Natural killer cell (primary cell): ENCODE data around the gene CRLF3. TPM values are rescaled to one million over a fixed set of nuclear protein-coding genes. Genes with fewer than 3 reads are reported as not detected.
"Not testable (repeated sequence)": the region's sequence is repeated elsewhere in the genome, so short reads cannot be mapped to it uniquely, and the experiment has no call there.

ENCODE experiments used
- ATAC-seq, 3 donors: fragments of 150-1000 bp in 2 of 3; fragments of 200-7000 bp in 1 of 3; cut with Tn5 transposase; 1 replicate in 1 of 3; 2 replicates in 2 of 3; pipeline ENCODE4 v1.10.0; 2021; ENCODE audit warnings: mild to moderate bottlenecking in 2 of 3, moderate library complexity in 2 of 3
- DNase-seq, 2 donors: peaks; one replicate each; pipeline versions ENCODE4 v3.0.0 to v3.0.0-alpha.2; 2013 to 2021; ENCODE audit warnings: mixed read lengths in 1 of 2
- H3K27ac ChIP-seq: one replicate; pipeline ENCODE4 v1.5.1; 2013; ENCODE audit warnings: mild to moderate bottlenecking, low read length
- H3K27me3 ChIP-seq: one replicate; pipeline ENCODE4 v1.6.1; 2013; ENCODE audit warnings: low read length; ENCODE audit not compliant: control insufficient read depth, insufficient read depth
- H3K36me3 ChIP-seq: one replicate; pipeline ENCODE4 v1.6.1; 2013; ENCODE audit warnings: low read length; ENCODE audit not compliant: control insufficient read depth, insufficient read depth
- H3K4me1 ChIP-seq: one replicate; pipeline ENCODE4 v1.6.1; 2013; ENCODE audit warnings: low read length; ENCODE audit not compliant: control insufficient read depth, insufficient read depth
- H3K4me3 ChIP-seq: one replicate; pipeline ENCODE4 v1.5.1; 2013; ENCODE audit warnings: low read length
- H3K9me3 ChIP-seq: one replicate; pipeline ENCODE4 v1.6.1; 2013; ENCODE audit warnings: low read length; ENCODE audit not compliant: control insufficient read depth, insufficient read depth
- H3K27ac Mint-ChIP-seq, 2 donors: one replicate each; pipeline ENCODE4 v1.8.0; 2022; ENCODE audit warnings: mild to moderate bottlenecking in 2 of 2, mixed read lengths in 2 of 2, moderate library complexity in 1 of 2
- H3K27me3 Mint-ChIP-seq, 2 donors: one replicate each; pipeline ENCODE4 v1.8.0; 2022; ENCODE audit warnings: low read depth in 2 of 2, mixed read lengths in 2 of 2
- H3K36me3 Mint-ChIP-seq: one replicate; pipeline ENCODE4 v1.8.0; 2022; ENCODE audit warnings: mixed read lengths
- H3K4me1 Mint-ChIP-seq, 2 donors: one replicate each; pipeline ENCODE4 v1.8.0; 2022; ENCODE audit warnings: mixed read lengths in 2 of 2
- H3K4me3 Mint-ChIP-seq: one replicate; pipeline ENCODE4 v1.8.0; 2022; ENCODE audit warnings: mild to moderate bottlenecking, moderate library complexity, mixed read lengths
- H3K9me3 Mint-ChIP-seq, 2 donors: one replicate each; pipeline ENCODE4 v1.8.0; 2022; ENCODE audit warnings: mixed read lengths in 2 of 2
- CTCF ChIP-seq: fragments of 200-600 bp; IDR thresholded peaks from one replicate; pipeline ENCODE4 v1.8.0; 2022; ENCODE audit warnings: antibody characterized with exemption
- WGBS: methylation state at CpG from one replicate; pipeline ENCODE4 v1.1.7; 2013; ENCODE audit warnings: missing lambda C conversion rate; ENCODE audit not compliant: insufficient coverage; 5-methylcytosine and 5-hydroxymethylcytosine counted together
- intact Hi-C: fragments of 100-400 bp; cut with micrococcal nuclease; formaldehyde crosslinking; loops from one replicate; pipeline ENCODE4 v1.14.2; 2022
- total RNA-seq, 4 donors: library from RNA; stranded (reverse); fragments of 120-200 nt in 1 of 4; gene quantifications; one replicate each; pipeline versions ENCODE4 v1.2.3 to v1.2.4, GENCODE V29; 2013 to 2022

CRLF3 gene
- total RNA-seq, 3 donors from 2014 or later (not counting 1 experiment from before 2014, with no cell fraction given) = 49.0 to 89.0 (median 62.2) TPM

DNA sequence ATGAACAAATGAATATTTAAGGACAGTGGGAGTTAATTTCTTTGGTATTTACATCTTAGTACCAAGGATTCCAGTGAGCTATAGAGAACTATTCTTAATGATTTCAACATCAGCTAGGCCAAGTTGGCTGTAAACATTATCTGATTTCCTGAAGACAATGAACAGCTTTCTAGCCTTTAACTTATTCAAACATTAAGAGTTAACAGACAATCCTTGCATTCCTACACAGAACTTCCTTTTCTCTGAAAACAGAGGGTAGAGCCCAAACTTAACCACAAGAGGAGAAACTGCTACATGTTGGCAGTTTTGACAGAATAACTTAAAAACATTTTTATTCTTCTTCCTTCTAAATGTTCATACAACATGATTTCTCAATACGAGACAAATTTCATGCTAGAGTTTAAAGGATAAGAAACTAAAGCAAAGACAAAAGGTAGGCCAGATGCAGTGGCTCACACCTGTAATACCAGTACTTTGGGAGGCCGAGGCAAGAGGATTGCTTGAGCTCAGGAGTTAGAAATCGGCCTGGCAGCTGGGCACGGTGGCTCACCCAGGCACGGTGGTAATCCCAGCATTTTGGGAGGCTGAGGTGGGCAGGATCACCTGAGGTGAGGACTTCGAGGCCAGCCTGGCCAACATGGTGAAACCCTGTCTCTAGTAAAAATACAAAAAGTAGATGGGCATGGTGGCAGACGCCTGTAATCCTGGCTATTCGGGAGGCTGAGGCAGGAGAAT is 4.4 kb downstream of the CRLF3 start:
- Mint-ChIP-seq H3K27ac (peak overlapping the region; percentile 88 to 94), H3K4me1 (peaks cover 49 to 55% of the 10 kb centered on the region in 2 donors), H3K4me3 (peak overlapping the region; percentile 94), H3K36me3 (no peaks in the 10 kb centered on the region), H3K9me3 (no peaks in the 10 kb centered on the region), H3K27me3 (no peaks in the 10 kb centered on the region)
- no peaks in the 10 kb centered on the region for H3K27me3 ChIP-seq
- peak overlapping the region; percentile 34 for H3K27ac ChIP-seq
- WGBS = 36% methylated on average over 8 of the region's 8 CpGs
- peaks cover 47% of the 10 kb centered on the region for H3K4me1 ChIP-seq
- TF ChIP-seq CTCF = no peak
- ATAC-seq (no peak), DNase-seq (no peak)
- H3K36me3 ChIP-seq = peaks cover 3% of the 10 kb centered on the region
- no peaks in the 10 kb centered on the region for H3K9me3 ChIP-seq
- intact Hi-C loops = loop anchor here (5.0 to 10.0 kb wide), 2 partner anchors 88 to 345 kb away; partner anchors contain the start of gene GOSR1
- no peak overlapping the region for H3K4me3 ChIP-seq

DNA sequence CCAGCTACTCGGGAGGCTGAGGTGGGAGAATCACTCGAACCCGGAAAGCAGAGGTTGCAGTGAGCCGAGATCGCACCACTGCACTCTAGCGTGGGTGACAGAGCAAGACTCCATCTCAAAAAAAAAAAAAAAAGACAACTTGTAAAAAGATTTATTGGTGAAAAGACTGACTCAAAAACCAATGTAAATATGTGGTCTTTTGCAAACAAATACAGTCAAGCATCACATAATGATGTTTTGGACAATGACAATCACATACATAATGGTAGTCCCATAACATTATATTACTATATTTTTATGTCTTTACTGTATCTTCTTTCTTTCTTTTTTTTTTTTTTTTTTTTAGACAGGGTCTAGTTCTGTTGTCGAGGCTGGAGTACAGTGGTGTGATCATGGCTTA is 8.3 kb downstream of the CRLF3 start:
- Mint-ChIP-seq H3K9me3 (no peaks in the 10 kb centered on the region), H3K4me1 (peaks cover 40 to 42% of the 10 kb centered on the region in 2 donors), H3K4me3 (no peak overlapping the region), H3K36me3 (no peaks in the 10 kb centered on the region), H3K27me3 (no peaks in the 10 kb centered on the region), H3K27ac (peak overlapping the region in 1 of 2 donors; percentile 75)
- DNase-seq (no peak), ATAC-seq (no peak)
- Histone ChIP-seq H3K27ac (no peak overlapping the region), H3K4me3 (no peak overlapping the region), H3K4me1 (peaks cover 48% of the 10 kb centered on the region), H3K36me3 (peaks cover 6% of the 10 kb centered on the region), H3K9me3 (no peaks in the 10 kb centered on the region), H3K27me3 (no peaks in the 10 kb centered on the region)
- 97% methylated on average over 3 of the region's 7 CpGs for WGBS
- TF ChIP-seq CTCF = no peak
- intact Hi-C loops = no loop called here

DNA sequence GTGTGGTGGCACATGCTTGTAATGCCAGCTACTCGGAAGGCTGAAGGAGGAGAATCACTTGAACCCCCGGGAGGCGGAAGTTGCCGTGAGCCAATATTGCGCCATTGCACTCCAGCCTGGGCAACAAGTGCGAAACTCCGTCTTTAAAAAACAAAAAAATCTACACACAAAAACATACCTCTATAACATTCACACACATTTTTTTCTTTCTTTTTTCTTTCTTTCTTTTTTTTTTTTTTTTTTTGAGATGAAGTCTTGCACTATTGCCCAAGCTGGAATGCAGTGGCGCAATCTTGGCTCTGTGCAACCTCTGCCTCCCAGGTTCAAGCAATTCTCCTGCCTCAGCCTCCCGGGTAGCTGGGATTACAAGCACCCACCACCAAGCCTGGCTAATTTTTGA is 9.6 kb downstream of the CRLF3 start:
- H3K27ac ChIP-seq, H3K36me3 Mint-ChIP-seq, H3K9me3 Mint-ChIP-seq, H3K27ac Mint-ChIP-seq, H3K27me3 Mint-ChIP-seq, ATAC-seq, H3K36me3 ChIP-seq, H3K27me3 ChIP-seq, DNase-seq, H3K4me3 ChIP-seq, intact Hi-C loops, H3K4me3 Mint-ChIP-seq, H3K9me3 ChIP-seq: not testable (repeated sequence)
- peaks cover 51% of the 10 kb centered on the region for H3K4me1 ChIP-seq
- peaks cover 41 to 42% of the 10 kb centered on the region in 2 donors for H3K4me1 Mint-ChIP-seq
- 94% methylated on average over 8 of the region's 9 CpGs for WGBS

DNA sequence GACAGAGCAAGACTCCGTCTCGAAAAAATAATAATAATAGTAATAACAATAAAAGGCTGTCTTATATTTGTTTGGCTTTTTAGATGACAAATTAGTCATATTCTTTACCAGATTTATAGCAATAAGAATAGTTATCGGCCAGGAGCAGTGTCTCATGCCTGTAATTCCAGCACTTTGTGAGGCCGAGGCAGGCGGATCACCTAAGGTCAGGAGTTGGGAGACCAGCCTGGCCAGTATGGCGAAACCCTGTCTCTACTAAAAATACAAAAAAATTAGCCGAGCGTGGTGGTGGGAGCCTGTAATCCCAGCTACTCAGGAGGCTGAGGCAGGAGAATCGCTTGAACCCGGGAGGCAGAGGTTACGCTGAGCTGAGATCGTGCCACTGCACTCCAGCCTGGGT is 10.3 kb downstream of the CRLF3 start:
- DNase-seq, H3K27ac ChIP-seq, H3K4me3 ChIP-seq, H3K9me3 Mint-ChIP-seq, intact Hi-C loops, H3K36me3 Mint-ChIP-seq, H3K36me3 ChIP-seq, H3K9me3 ChIP-seq, H3K27me3 ChIP-seq, H3K4me3 Mint-ChIP-seq, H3K27me3 Mint-ChIP-seq, H3K27ac Mint-ChIP-seq, ATAC-seq: not testable (repeated sequence)
- peaks cover 53% of the 10 kb centered on the region for H3K4me1 ChIP-seq
- H3K4me1 Mint-ChIP-seq = peaks cover 44 to 45% of the 10 kb centered on the region in 2 donors
- WGBS = 95% methylated on average over 10 of the region's 12 CpGs
